ENCODE measurements around the gene DNM3. TPM values are rescaled to one million over a fixed set of nuclear protein-coding genes. Genes with fewer than 3 reads are reported as not detected.

DNM3 gene
- total and polyA plus RNA-seq, 2 of the 8 experiments (the other 6 are each of a cell fraction or from before 2014, with no cell fraction given), result 2.0 to 8.5 TPM

- TF ChIP-seq RFX5 (IDR thresholded peaks at IDR 0.05; ENCODE audit: borderline replicate concordance, low read depth, low read length) (no peak), KDM5A (IDR thresholded peaks at IDR 0.05; ENCODE audit: low read length) (no peak), BRCA1 (IDR thresholded peaks at IDR 0.05; ENCODE audit: low read depth, low read length) (no peak), ATF3 (IDR thresholded peaks at IDR 0.05; ENCODE audit: insufficient read depth, low read depth, low read length) (no peak)
Observed at GRCh38 chr1:172148707-172149106, 307.4 kb downstream of the DNM3 start (continued).

Data from H1 (cell line).